GM23338 (cell line): ENCODE results near the gene STK39. TPM values are rescaled to one million over a fixed set of nuclear protein-coding genes. Genes with fewer than 3 reads are reported as not detected.

Experiments used
- ATAC-seq: fragments of 200-7000 bp; cut with Tn5 transposase; 3 replicates; pipeline ENCODE4 v1.9.1; 2020
- DNase-seq: peaks from one replicate; pipeline ENCODE4 v3.0.0-alpha.2; 2015; ENCODE audit warnings: low spot score
- H2AFZ ChIP-seq: fragments of 200-600 bp; sonication (generic); 2 replicates; pipeline ENCODE4 v1.8.0; 2016; ENCODE audit warnings: antibody characterized with exemption, mild to moderate bottlenecking, moderate library complexity
- H3F3A ChIP-seq: fragments of 200-600 bp; sonication (generic); replicated peaks from 2 replicates; pipeline ENCODE4 v1.8.0; 2017; ENCODE audit warnings: antibody characterized with exemption, mixed run types, low read depth
- H3K27ac ChIP-seq: fragments of 200-600 bp; sonication (generic); 2 replicates; pipeline ENCODE4 v1.6.1; 2016; ENCODE audit warnings: low read depth
- H3K27me3 ChIP-seq: fragments of 200-600 bp; sonication (generic); 2 replicates; pipeline ENCODE4 v1.8.0; 2016; ENCODE audit warnings: mild to moderate bottlenecking, mixed run types, moderate library complexity; ENCODE audit not compliant: insufficient read depth
- H3K36me3 ChIP-seq: fragments of 200-600 bp; sonication (generic); 2 replicates; pipeline ENCODE4 v1.8.0; 2016; ENCODE audit warnings: mild to moderate bottlenecking; ENCODE audit not compliant: insufficient read depth
- H3K4me1 ChIP-seq: fragments of 200-600 bp; sonication (generic); 2 replicates; pipeline ENCODE4 v1.8.0; 2016; ENCODE audit warnings: mild to moderate bottlenecking, moderate library complexity; ENCODE audit not compliant: insufficient read depth
- H3K4me2 ChIP-seq: fragments of 200-600 bp; sonication (generic); 2 replicates; pipeline ENCODE4 v1.7.1; 2017; ENCODE audit warnings: mixed run types
- H3K4me3 ChIP-seq: fragments of 200-600 bp; sonication (generic); 2 replicates; pipeline ENCODE4 v1.6.1; 2016; ENCODE audit warnings: mixed run types
- H3K79me2 ChIP-seq: fragments of 200-600 bp; sonication (generic); replicated peaks from 2 replicates; pipeline ENCODE4 v1.8.0; 2017; ENCODE audit warnings: mild to moderate bottlenecking; ENCODE audit not compliant: insufficient read depth
- H3K9me2 ChIP-seq: fragments of 200-600 bp; sonication (generic); 2 replicates; pipeline ENCODE4 v1.8.0; 2017; ENCODE audit not compliant: insufficient read depth
- H4K20me1 ChIP-seq: fragments of 200-600 bp; sonication (generic); replicated peaks from 2 replicates; pipeline ENCODE4 v1.8.0; 2017; ENCODE audit warnings: mild to moderate bottlenecking; ENCODE audit not compliant: insufficient read depth
- H3K27ac Mint-ChIP-seq: 2 replicates; pipeline ENCODE4 v1.8.0; 2020; ENCODE audit warnings: inconsistent platforms, mild to moderate bottlenecking, moderate library complexity, mixed read lengths
- H3K27me3 Mint-ChIP-seq: 3 replicates; pipeline ENCODE4 v1.8.0; 2022; ENCODE audit warnings: low read depth, mild to moderate bottlenecking, moderate library complexity, mixed read lengths, inconsistent platforms; ENCODE audit not compliant: insufficient read depth, poor library complexity
- H3K36me3 Mint-ChIP-seq: 3 replicates; pipeline ENCODE4 v1.8.0; 2021; ENCODE audit warnings: low read depth, mild to moderate bottlenecking, inconsistent platforms, moderate library complexity, mixed read lengths
- H3K4me1 Mint-ChIP-seq: 3 replicates; pipeline ENCODE4 v1.8.0; 2020; ENCODE audit warnings: mild to moderate bottlenecking, inconsistent platforms, mixed read lengths
- H3K4me3 Mint-ChIP-seq: 3 replicates; pipeline ENCODE4 v1.8.0; 2021; ENCODE audit warnings: moderate library complexity, mild to moderate bottlenecking, inconsistent platforms, mixed read lengths
- H3K9me3 Mint-ChIP-seq: 3 replicates; pipeline ENCODE4 v1.8.0; 2020; ENCODE audit warnings: moderate library complexity, mild to moderate bottlenecking, inconsistent platforms, mixed read lengths
- CREB1 ChIP-seq: fragments of 250-450 bp; sonication (Bioruptor Pico); IDR thresholded peaks from 2 replicates; pipeline ENCODE4 v1.5.0; 2020; ENCODE audit warnings: low read depth, mild to moderate bottlenecking, moderate library complexity
- EZH2 ChIP-seq: fragments of 200-600 bp; sonication (generic); IDR thresholded peaks from one replicate; pipeline ENCODE4 v1.8.0; 2017; ENCODE audit warnings: antibody characterized with exemption, mild to moderate bottlenecking, low read depth; ENCODE audit not compliant: unreplicated experiment
- EZH2phosphoT487 ChIP-seq: fragments of 200-600 bp; sonication (generic); IDR thresholded peaks from one replicate; pipeline ENCODE4 v1.8.1; 2018; ENCODE audit warnings: antibody characterized with exemption; ENCODE audit not compliant: unreplicated experiment
- JUNB ChIP-seq: IDR thresholded peaks from one replicate; pipeline ENCODE4 v1.6.1; 2016; ENCODE audit warnings: antibody characterized with exemption; ENCODE audit not compliant: unreplicated experiment
- NANOG ChIP-seq: IDR thresholded peaks from 2 replicates; pipeline ENCODE4 v1.6.1; 2016; ENCODE audit warnings: antibody characterized with exemption, borderline replicate concordance
- STAT1 ChIP-seq: IDR thresholded peaks from one replicate; pipeline ENCODE4 v1.6.1; 2016; ENCODE audit warnings: antibody characterized with exemption; ENCODE audit not compliant: unreplicated experiment
- ZNF114 ChIP-seq: fragments of 250-450 bp; sonication (Bioruptor Pico); IDR thresholded peaks from 2 replicates; pipeline ENCODE4 v1.5.0; 2020; ENCODE audit warnings: mild to moderate bottlenecking, moderate library complexity
- polyA plus RNA-seq: library from polyadenylated mRNA; unstranded; fragments of >200 nt; fragmentation: Nextera tagmentation; extraction: Ambion mirVana; gene quantifications from 2 replicates; pipeline ENCODE4 v1.2.1, GENCODE V29; 2016
- total RNA-seq: library from RNA; depleted of rRNA; stranded (reverse); fragments of >200 nt; shearing (Covaris generic); gene quantifications from 2 replicates; pipeline ENCODE4 v1.2.3, GENCODE V29; 2014
- TF ChIP-seq, protein P1 (sequence below): IDR thresholded peaks from one replicate; pipeline ENCODE4 v1.6.1; 2018; ENCODE audit warnings: antibody characterized with exemption; ENCODE audit not compliant: unreplicated experiment
- TF ChIP-seq, protein P2 (sequence below), 2 experiments: fragments of 200-600 bp in 1 of 2; sonication (generic) in 1 of 2; conservative IDR thresholded peaks; 2 replicates each; pipeline versions ENCODE4 v1.5.1 to v1.6.1; 2016 to 2017; ENCODE audit warnings: antibody characterized with exemption in 2 of 2, low read depth in 2 of 2, mild to moderate bottlenecking in 2 of 2, moderate library complexity in 1 of 2

Gene STK39
- total and polyA plus RNA-seq, 2 experiments from 2014 or later: 9.5 to 16.9 TPM

DNA sequence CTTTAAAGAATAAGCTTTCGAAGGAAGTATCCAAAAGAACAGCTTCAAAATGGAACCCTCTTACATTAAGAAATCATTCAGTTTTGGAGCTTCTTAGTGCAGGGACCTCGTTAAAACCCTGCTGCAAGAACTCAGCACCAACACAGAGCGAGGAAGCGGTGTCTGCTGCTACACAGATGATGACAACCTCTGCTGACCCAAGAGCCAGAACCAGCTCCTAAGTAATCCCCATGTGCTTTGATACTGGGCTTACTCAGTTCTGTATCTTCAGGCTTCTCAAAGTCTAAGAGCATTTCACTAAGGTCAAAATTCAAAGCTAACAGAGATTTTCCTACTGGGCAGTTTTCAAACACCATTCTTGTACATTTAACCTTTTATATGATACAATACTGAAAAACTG lies 194.6 kb downstream of the STK39 start (continued):
- no peak for TF ChIP-seq NANOG
- TF ChIP-seq, protein P1, sequence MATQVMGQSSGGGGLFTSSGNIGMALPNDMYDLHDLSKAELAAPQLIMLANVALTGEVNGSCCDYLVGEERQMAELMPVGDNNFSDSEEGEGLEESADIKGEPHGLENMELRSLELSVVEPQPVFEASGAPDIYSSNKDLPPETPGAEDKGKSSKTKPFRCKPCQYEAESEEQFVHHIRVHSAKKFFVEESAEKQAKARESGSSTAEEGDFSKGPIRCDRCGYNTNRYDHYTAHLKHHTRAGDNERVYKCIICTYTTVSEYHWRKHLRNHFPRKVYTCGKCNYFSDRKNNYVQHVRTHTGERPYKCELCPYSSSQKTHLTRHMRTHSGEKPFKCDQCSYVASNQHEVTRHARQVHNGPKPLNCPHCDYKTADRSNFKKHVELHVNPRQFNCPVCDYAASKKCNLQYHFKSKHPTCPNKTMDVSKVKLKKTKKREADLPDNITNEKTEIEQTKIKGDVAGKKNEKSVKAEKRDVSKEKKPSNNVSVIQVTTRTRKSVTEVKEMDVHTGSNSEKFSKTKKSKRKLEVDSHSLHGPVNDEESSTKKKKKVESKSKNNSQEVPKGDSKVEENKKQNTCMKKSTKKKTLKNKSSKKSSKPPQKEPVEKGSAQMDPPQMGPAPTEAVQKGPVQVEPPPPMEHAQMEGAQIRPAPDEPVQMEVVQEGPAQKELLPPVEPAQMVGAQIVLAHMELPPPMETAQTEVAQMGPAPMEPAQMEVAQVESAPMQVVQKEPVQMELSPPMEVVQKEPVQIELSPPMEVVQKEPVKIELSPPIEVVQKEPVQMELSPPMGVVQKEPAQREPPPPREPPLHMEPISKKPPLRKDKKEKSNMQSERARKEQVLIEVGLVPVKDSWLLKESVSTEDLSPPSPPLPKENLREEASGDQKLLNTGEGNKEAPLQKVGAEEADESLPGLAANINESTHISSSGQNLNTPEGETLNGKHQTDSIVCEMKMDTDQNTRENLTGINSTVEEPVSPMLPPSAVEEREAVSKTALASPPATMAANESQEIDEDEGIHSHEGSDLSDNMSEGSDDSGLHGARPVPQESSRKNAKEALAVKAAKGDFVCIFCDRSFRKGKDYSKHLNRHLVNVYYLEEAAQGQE: no peak
- TF ChIP-seq JUNB: no peak
- no peak for TF ChIP-seq EZH2

DNA sequence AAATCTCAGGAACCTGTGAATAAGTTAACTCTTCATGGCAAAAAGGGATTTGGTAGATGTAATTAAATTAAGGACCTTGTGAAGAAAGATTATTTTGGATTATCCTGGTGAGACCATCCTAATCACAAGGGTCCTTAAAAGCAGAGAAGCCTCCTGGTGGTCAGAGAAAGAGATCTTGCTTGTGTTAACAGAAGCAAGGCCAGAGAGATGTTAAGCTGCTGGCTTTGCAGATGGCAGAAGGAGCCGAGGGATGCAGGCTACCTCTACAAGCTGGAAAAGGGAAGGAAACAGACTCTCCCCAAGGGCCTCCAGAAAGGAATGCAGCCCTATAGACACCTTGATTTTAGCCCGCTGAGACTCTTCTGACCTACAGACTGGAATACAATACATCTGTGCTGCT lies 197.0 kb downstream of the STK39 start:
- H3K4me1 Mint-ChIP-seq: peaks cover 14% of the 10 kb centered on the region
- H3K27me3 ChIP-seq: no peaks in the 10 kb centered on the region
- H3K4me3 Mint-ChIP-seq: no peak overlapping the region
- DNase-seq: peak; percentile 73
- no peak overlapping the region for H3K4me3 ChIP-seq
- no peak overlapping the region for H2AFZ ChIP-seq
- H4K20me1 ChIP-seq: no peaks in the 10 kb centered on the region
- no peaks in the 10 kb centered on the region for H3K9me3 Mint-ChIP-seq
- H3F3A ChIP-seq: no peaks in the 10 kb centered on the region
- H3K4me2 ChIP-seq: no peak overlapping the region
- no peak overlapping the region for H3K27ac Mint-ChIP-seq
- no peak overlapping the region for H3K27ac ChIP-seq
- no peaks in the 10 kb centered on the region for H3K27me3 Mint-ChIP-seq
- no peaks in the 10 kb centered on the region for H3K36me3 ChIP-seq
- no peak for TF ChIP-seq ZNF114
- TF ChIP-seq, protein P2, sequence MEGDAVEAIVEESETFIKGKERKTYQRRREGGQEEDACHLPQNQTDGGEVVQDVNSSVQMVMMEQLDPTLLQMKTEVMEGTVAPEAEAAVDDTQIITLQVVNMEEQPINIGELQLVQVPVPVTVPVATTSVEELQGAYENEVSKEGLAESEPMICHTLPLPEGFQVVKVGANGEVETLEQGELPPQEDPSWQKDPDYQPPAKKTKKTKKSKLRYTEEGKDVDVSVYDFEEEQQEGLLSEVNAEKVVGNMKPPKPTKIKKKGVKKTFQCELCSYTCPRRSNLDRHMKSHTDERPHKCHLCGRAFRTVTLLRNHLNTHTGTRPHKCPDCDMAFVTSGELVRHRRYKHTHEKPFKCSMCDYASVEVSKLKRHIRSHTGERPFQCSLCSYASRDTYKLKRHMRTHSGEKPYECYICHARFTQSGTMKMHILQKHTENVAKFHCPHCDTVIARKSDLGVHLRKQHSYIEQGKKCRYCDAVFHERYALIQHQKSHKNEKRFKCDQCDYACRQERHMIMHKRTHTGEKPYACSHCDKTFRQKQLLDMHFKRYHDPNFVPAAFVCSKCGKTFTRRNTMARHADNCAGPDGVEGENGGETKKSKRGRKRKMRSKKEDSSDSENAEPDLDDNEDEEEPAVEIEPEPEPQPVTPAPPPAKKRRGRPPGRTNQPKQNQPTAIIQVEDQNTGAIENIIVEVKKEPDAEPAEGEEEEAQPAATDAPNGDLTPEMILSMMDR (conservative IDR thresholded peaks at IDR 0.05; ENCODE audit: low read depth in 2 of 2): peak; percentile 31 to 42; a peak in 3 of 4 replicates
- no peaks in the 10 kb centered on the region for H3K79me2 ChIP-seq
- no peaks in the 10 kb centered on the region; the same call in 1 of the 2 replicates for H3K4me1 ChIP-seq
- no peaks in the 10 kb centered on the region; the same call in 2 of the 3 replicates for H3K36me3 Mint-ChIP-seq
- H3K9me2 ChIP-seq: no peaks in the 10 kb centered on the region
- ATAC-seq: peak; percentile 88

DNA sequence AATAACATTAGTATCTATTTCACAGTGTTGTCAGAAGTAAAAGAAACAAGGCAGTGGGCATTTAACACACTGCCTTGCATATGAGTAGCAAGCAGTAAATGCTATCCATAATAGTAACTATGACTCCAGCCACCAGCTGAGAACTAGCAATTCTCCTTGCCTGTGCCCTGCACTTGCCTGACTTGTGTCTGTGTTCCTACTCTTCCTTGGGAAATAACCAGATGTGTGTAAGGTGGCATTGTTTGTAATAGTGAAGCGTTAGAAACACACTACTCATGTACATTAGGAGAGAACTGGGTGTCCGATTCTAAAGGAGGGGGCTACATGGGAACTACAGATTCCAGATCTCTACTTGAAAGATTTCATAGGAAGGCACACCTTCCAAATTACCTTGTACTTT lies 197.8 kb downstream of the STK39 start:
- Mint-ChIP-seq H3K4me3 (no peak overlapping the region), H3K36me3 (no peaks in the 10 kb centered on the region; the same call in 2 of the 3 replicates), H3K4me1 (peaks cover 18% of the 10 kb centered on the region), H3K9me3 (no peaks in the 10 kb centered on the region), H3K27ac (no peak overlapping the region), H3K27me3 (no peaks in the 10 kb centered on the region)
- Histone ChIP-seq H3K4me3 (no peak overlapping the region), H2AFZ (no peak overlapping the region), H3K36me3 (no peaks in the 10 kb centered on the region), H3K4me2 (no peak overlapping the region), H3K27ac (no peak overlapping the region), H3F3A (no peaks in the 10 kb centered on the region), H4K20me1 (no peaks in the 10 kb centered on the region), H3K4me1 (no peaks in the 10 kb centered on the region), H3K27me3 (no peaks in the 10 kb centered on the region), H3K9me2 (no peaks in the 10 kb centered on the region), H3K79me2 (no peaks in the 10 kb centered on the region)
- ATAC-seq: no peak
- DNase-seq: no peak
- TF ChIP-seq CREB1: no peak
- TF ChIP-seq STAT1: no peak
- TF ChIP-seq EZH2phosphoT487: no peak
- TF ChIP-seq, protein P2 (conservative IDR thresholded peaks at IDR 0.05; ENCODE audit: low read depth in 2 of 2): no peak
